ENCODE measurements around the gene DNLZ.

- TF ChIP-seq ATF1 (CRISPR knock-in tag; IDR thresholded peaks at IDR 0.05) (no peak), ATF1 (tag; IDR thresholded peaks at IDR 0.05) (no peak), ETV5 (CRISPR knock-in tag; IDR thresholded peaks at IDR 0.05; ENCODE audit: low read depth) (no peak)
Measured at GRCh38 chr9:136322756-136323330, 40.7 kb downstream of the DNLZ start.

Measured in K562 (cell line).